Activated T-helper 2 cell treated with anti-CD3 and anti-CD28 coated beads, Interferon-gamma antibody, Interleukin-2, Interleukin-4, amounts not matched to agents 10 μg/mL and 5 μg/mL and 100 μg/mL, durations not matched to agents 14 hours and 24 hours and 36 hours (primary cell): Measurements from ENCODE around the gene MED29. TPM values are rescaled to one million over a fixed set of nuclear protein-coding genes. Genes with fewer than 3 reads are reported as not detected.

Experiments used
- DNase-seq: peaks from one replicate; pipeline ENCODE4 v3.0.0; 2021; ENCODE audit warnings: low spot score
- H3K27ac Mint-ChIP-seq: one replicate; pipeline ENCODE4 v1.8.0; 2021; ENCODE audit warnings: mixed read lengths
- H3K27me3 Mint-ChIP-seq: one replicate; pipeline ENCODE4 v1.8.0; 2021; ENCODE audit warnings: low read depth, mixed read lengths
- H3K36me3 Mint-ChIP-seq: one replicate; pipeline ENCODE4 v1.8.0; 2021; ENCODE audit warnings: low read depth, mixed read lengths
- H3K4me1 Mint-ChIP-seq: one replicate; pipeline ENCODE4 v1.8.0; 2021; ENCODE audit warnings: low read depth, mixed read lengths
- H3K4me3 Mint-ChIP-seq: one replicate; pipeline ENCODE4 v1.8.0; 2021; ENCODE audit warnings: low read depth, mild to moderate bottlenecking, moderate library complexity, mixed read lengths
- H3K9me3 Mint-ChIP-seq: one replicate; pipeline ENCODE4 v1.8.0; 2021; ENCODE audit warnings: mixed read lengths
- intact Hi-C: fragments of 100-400 bp; cut with micrococcal nuclease; formaldehyde crosslinking; loops from one replicate; pipeline ENCODE4 v1.15.1; 2023
- total RNA-seq: library from RNA; stranded (reverse); gene quantifications from 2 replicates; pipeline ENCODE4 v1.2.3, GENCODE V29; 2022

Gene MED29
- total RNA-seq, 1 donor from 2014 or later: 32.3 TPM

DNA sequence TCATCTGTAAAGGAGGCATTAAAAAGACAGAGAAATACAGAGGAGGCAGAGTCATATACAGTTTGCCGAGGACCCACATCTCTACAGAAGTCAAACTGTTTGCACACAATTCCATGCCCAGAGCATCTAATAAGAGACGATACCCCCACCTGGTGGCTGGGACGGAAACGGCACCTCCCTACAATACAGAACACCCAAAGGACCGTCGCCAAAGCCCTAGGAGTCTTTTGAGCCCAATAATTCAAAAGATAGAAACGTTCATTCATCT, 20.6 kb downstream of the MED29 start:
- Mint-ChIP-seq H3K9me3 (no peaks in the 10 kb centered on the region), H3K27ac (peak overlapping the region; percentile 90), H3K4me1 (peaks cover 38% of the 10 kb centered on the region), H3K36me3 (peaks cover 39% of the 10 kb centered on the region), H3K27me3 (no peaks in the 10 kb centered on the region), H3K4me3 (peak overlapping the region; percentile 80)
- intact Hi-C loops: loop anchor here (1.0 to 2.0 kb wide), 8 partner anchors 10 to 289 kb away; partner anchors contain the start of genes MED29 and PAF1
- peak; percentile 84 for DNase-seq

DNA sequence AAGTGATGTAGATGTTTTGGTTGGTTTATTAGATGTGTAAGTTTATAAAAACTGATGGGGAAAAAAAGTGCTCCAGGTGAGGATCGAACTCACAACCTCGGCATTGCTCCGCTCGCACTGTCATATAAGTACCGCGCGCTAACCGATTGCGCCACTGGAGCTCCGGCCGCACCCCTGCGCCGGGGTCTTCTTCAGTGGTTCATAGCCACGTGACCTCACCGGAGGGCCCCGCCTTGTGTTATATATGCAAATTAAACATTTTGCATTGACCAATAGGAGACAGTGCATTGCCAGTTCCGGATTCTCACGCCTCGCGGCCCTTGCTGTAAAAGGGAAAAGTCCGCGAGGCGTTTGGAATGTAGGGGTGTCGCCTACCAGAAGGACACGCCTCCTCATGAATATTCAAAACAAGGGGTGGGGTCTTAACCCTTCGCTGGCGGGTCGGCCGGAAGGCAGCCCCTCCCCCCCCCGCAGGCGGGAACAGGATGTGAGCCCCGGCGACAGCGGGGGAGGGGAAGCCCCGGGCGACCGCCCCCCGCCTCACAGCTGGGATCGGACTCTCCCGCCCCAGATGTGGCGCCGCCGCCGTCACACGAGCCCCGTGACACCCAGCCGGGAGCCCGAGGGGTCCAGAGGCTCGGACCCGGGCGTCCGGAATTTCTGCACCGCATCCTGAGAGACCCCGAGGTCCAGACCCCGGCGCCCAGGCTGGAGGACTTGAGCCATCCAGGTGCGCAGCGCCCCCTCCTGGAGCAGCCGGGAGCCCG, 21.1 kb downstream of the MED29 start, which contains the start of gene PLEKHG2:
PLEKHG2 (plus strand) TSS at position 570 of the 767 bp plus-strand sequence. CDS start 1,418 bp downstream, outside the sequence.
- Mint-ChIP-seq H3K4me3 (peak within 1 kb of the TSS; percentile 97), H3K36me3 (peaks cover 35% of the 10 kb centered on the region), H3K27ac (peak within 1 kb of the TSS; percentile 90), H3K27me3 (no peaks in the 10 kb centered on the region), H3K4me1 (peaks cover 38% of the 10 kb centered on the region), H3K9me3 (no peaks in the 10 kb centered on the region)
- intact Hi-C loops: loop anchor here (1.0 to 2.0 kb wide), 7 partner anchors 15 to 290 kb away; partner anchors contain the start of genes MED29 and PAF1
- peak; percentile 96 for DNase-seq

DNA sequence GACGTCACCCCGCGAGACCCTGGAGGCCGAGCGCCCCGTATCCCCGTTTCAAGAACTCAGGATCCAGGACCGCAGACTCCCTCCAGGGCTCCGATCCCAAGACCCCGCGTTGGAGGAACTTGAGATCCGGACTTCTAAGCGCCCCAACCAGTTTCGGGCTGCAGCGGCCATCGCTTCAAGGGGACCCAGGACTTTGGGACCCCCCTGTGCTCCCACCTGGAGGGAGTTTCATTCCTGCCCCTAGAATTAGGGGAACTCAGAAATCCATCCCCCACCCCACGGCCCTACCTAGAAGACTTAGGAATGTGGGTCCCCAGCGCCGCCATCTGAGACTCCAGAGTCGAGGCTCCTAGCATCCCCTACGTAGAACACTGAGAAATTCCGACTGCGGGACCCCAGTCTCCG, 21.7 kb downstream of the MED29 start:
- Mint-ChIP-seq H3K27ac (peak overlapping the region; percentile 42), H3K36me3 (peaks cover 35% of the 10 kb centered on the region), H3K9me3 (no peaks in the 10 kb centered on the region), H3K4me1 (peaks cover 37% of the 10 kb centered on the region), H3K27me3 (no peaks in the 10 kb centered on the region), H3K4me3 (peak overlapping the region; percentile 80)
- intact Hi-C loops: loop anchor here (1.0 to 2.0 kb wide), 7 partner anchors 16 to 291 kb away; partner anchors contain the start of genes MED29 and PAF1
- DNase-seq: no peak

DNA sequence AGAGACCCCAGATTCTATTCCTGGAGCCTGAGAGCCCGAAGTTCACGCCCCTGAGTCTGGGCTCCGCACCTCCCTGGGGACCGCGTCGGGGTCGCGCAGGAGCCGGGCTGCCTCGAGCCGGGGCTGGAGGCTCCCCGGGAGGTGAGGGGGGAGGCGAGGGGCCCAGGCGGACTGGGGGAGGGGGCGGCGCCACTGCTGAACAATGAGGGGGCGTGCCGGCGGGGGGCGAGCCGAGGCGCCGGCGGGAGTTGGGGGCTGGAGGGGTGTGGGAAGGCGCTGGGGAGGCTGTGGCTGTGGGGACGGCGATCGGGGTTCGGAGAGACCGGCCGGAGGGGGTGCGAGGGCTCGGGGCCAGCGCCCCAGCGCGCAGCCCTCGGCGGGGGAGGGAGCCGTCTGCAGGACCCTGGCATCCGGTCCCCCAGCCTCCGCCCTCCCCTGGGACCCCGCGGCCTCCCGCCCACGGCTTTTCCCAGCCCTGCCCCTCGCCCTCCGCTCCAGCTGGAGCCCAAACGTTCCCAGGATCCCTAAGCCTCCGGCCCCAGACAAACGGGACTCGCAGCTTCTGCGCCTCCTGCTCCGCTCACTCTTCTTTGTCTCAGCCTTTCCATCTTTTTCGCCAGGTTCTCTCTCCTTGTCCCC, 22.2 kb downstream of the MED29 start:
- H3K9me3 Mint-ChIP-seq: no peaks in the 10 kb centered on the region
- intact Hi-C loops: loop anchor here (2.0 kb wide), 1 partner anchor 63 kb away; no protein-coding TSS in a partner anchor
- no peaks in the 10 kb centered on the region for H3K27me3 Mint-ChIP-seq
- peak overlapping the region; percentile 97 for H3K4me3 Mint-ChIP-seq
- H3K27ac Mint-ChIP-seq: peak overlapping the region; percentile 81
- H3K4me1 Mint-ChIP-seq: peaks cover 32% of the 10 kb centered on the region
- no peak for DNase-seq
- H3K36me3 Mint-ChIP-seq: peaks cover 34% of the 10 kb centered on the region

DNA sequence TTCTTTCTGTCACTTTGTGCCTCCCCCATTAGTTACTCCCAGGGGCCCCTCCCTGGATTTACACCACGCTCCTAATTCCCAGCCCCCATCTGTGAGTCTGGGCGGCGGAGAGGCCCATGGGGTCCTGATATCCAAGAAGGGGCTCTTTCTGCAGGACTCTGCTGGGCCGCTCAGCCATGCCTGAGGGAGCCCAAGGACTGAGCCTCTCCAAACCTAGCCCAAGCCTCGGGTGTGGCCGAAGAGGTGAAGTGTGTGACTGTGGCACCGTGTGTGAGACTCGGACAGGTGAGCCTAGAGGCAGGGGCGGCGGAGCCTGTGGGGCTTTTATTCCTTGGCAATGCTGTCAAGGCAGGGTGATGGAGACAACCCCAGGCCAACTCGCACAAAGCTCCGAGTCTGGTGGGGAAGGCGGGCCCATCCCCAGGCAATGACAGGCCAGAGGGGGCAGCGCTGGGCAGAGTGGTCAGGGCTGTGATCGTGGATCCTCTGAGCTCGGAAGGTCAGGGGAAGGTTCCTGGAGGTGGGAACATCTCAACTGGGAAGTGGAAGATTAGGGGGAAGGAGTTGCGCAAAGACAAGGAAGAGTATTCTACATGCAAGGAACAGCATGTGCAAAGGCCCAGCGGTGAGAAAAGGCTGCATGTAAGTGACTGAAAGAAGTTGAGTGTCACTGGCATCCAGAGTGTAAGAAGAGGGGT, 22.9 kb downstream of the MED29 start:
- intact Hi-C loops: loop anchor here (2.0 kb wide), 1 partner anchor 63 kb away; no protein-coding TSS in a partner anchor
- H3K36me3 Mint-ChIP-seq: peaks cover 33% of the 10 kb centered on the region
- peak overlapping the region; percentile 97 for H3K4me3 Mint-ChIP-seq
- H3K4me1 Mint-ChIP-seq: peaks cover 27% of the 10 kb centered on the region
- H3K27ac Mint-ChIP-seq: peak overlapping the region; percentile 81
- DNase-seq: no peak
- no peaks in the 10 kb centered on the region for H3K27me3 Mint-ChIP-seq
- no peaks in the 10 kb centered on the region for H3K9me3 Mint-ChIP-seq

DNA sequence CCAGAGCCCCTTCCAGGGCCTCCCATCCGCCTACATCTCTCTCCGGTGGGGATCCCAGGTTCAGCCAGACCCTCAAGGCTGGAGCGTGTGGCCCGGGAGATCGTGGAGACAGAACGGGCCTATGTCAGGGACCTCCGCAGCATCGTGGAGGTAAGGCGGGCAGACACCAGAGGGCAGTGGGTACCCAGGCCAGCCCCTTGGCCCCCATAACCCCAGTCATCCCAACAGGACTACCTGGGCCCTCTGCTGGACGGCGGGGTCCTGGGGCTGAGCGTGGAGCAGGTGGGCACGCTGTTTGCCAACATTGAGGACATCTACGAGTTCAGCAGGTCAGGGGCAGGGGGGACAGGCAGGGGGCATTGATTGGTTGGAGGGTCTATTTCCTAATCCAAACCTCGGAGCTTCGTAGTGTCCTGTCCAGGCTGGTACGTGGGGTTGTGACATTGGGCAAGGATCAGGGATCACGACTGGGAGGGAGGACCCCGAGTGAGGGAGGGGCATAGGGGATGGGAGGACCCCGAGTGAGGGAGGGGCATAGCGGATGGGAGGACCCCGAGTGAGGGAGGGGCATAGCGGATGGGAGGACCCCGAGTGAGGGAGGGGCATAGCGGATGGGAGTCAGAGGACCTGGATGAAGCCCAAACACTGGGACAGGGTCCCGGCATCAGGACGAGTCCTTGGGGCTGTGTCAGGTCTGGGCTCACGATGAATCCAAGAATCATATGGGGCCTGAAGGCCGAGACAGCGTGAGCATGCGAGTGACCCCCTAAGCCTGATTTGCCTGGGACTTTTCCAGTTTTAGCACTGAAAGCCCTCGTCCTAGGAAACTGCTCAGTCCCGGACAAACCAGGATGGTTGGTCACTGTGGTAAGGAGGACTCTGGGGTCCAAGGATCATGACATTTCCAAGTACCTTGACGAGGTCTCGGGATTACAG, 24.2 kb downstream of the MED29 start:
- H3K36me3 Mint-ChIP-seq: peaks cover 35% of the 10 kb centered on the region
- intact Hi-C loops: no loop called here
- peaks cover 24% of the 10 kb centered on the region for H3K4me1 Mint-ChIP-seq
- no peak overlapping the region for H3K27ac Mint-ChIP-seq
- no peaks in the 10 kb centered on the region for H3K27me3 Mint-ChIP-seq
- H3K9me3 Mint-ChIP-seq: no peaks in the 10 kb centered on the region
- no peak for DNase-seq
- H3K4me3 Mint-ChIP-seq: peak overlapping the region; percentile 17

DNA sequence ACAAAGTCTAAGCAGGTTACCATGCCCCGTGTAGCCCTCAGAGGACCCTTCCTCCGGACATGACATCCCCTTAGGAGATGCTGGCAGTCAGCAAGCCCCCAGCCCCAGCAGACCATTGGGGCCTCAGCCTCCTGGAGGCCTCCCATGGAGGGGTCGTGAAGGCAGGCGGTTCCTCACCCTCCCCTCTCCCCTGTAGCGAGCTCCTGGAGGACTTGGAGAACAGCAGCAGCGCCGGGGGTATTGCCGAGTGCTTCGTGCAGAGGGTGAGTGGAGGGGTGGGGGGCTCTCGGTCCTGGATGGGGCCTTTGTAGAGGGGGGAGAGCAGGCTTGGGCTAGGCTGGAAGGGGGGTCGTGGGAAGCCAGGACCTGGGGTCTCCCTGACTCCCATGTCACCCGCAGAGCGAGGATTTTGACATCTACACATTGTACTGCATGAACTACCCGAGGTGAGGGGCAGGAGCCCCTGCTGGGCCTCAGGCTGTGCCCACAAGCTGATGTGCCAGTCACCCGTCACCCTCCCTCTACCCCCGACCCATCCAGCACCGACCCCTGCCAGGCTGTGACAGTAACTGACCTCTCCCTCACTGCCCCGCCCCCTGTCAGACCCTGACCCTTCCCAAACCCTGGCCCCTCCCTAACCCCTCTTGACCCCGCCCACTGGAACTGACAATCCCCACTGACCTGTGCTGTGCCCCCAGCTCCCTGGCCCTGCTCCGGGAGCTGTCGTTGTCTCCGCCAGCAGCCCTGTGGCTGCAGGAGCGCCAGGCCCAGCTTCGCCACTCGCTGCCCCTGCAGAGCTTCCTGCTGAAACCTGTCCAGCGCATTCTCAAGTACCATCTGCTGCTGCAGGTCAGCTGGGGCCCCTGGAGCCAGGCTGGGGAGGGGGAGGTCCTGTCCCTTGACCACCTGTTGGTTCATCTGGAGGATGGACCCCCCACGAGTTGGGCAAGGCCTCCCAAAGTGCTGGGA, 25.3 kb downstream of the MED29 start:
- Mint-ChIP-seq H3K4me3 (no peak overlapping the region), H3K27me3 (no peaks in the 10 kb centered on the region), H3K9me3 (no peaks in the 10 kb centered on the region), H3K27ac (no peak overlapping the region), H3K36me3 (peaks cover 30% of the 10 kb centered on the region), H3K4me1 (peaks cover 14% of the 10 kb centered on the region)
- no peak for DNase-seq
- intact Hi-C loops: no loop called here

DNA sequence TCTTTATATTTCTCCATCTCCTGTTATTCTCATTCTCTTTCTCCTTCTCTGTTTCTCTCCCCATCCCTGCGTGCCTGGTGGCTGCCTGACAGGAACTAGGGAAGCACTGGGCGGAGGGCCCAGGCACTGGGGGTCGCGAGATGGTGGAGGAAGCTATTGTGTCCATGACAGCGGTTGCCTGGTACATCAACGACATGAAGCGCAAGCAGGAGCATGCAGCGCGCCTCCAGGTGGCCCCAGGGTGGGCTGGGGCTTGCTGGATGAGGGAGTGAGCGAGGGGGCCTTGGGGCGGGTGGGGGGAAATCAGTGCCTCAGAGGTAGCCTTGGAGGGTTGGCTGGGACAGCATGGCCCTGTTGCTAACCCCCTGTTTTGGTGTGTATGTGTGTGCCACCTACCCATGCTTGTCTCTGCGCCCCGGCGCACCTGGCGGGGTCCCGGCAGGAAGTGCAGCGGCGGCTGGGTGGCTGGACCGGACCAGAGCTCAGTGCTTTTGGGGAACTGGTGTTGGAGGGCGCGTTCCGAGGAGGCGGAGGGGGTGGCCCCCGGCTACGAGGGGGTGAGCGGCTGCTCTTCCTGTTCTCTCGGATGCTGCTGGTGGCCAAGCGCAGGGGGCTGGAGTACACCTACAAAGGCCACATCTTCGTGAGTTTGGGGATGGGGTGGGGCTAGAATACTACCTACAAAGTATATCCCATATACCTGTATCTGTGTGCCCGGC, 26.4 kb downstream of the MED29 start:
- H3K36me3 Mint-ChIP-seq: peaks cover 32% of the 10 kb centered on the region
- no peak for DNase-seq
- H3K4me3 Mint-ChIP-seq: no peak overlapping the region
- intact Hi-C loops: no loop called here
- peaks cover 11% of the 10 kb centered on the region for H3K4me1 Mint-ChIP-seq
- H3K27ac Mint-ChIP-seq: no peak overlapping the region
- no peaks in the 10 kb centered on the region for H3K27me3 Mint-ChIP-seq
- H3K9me3 Mint-ChIP-seq: no peaks in the 10 kb centered on the region

DNA sequence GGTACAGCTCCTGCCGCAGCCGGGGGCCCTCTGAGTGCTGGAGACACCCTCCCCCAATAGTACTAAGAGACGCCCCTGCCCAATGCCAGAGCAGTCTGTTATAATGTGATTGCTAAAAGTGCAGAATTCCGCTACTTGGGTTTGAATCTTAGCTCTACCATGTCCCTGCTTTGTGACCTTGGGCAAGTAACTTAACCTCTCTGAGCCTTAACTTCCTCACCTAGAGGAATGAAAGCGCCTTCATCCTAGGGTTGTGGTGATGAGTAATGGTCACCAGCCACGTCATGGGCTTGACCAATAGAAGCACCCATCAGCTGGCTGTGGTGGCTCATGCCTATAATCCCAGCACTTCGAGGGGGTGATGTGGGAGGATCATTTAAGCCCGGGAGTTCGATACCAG, 27.8 kb downstream of the MED29 start:
- Mint-ChIP-seq H3K27ac (no peak overlapping the region), H3K36me3 (peaks cover 36% of the 10 kb centered on the region), H3K9me3 (no peaks in the 10 kb centered on the region), H3K4me1 (peaks cover 7% of the 10 kb centered on the region), H3K27me3 (no peaks in the 10 kb centered on the region), H3K4me3 (no peak overlapping the region)
- intact Hi-C loops: no loop called here
- no peak for DNase-seq

DNA sequence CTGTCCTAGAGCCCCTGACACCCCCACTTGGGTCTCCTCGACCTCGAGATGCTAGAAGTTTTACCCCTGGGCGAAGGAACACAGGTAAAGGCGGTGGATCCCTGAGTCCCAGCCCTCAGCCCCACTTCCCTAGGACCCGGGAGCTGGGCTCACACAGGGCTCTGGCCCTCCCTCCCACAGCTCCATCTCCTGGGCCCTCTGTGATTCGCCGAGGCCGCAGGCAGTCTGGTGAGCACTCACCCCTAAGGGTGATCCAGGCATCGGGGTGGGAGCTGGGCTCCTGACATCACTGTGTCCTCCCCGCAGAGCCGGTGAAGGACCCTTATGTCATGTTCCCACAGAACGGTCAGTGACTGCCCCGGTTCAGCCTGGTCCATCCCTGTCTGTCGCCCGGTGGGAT, 29.6 kb downstream of the MED29 start:
- H3K4me1 Mint-ChIP-seq: no peaks in the 10 kb centered on the region
- no peaks in the 10 kb centered on the region for H3K9me3 Mint-ChIP-seq
- no peak for DNase-seq
- no peaks in the 10 kb centered on the region for H3K27me3 Mint-ChIP-seq
- peaks cover 32% of the 10 kb centered on the region for H3K36me3 Mint-ChIP-seq
- H3K4me3 Mint-ChIP-seq: no peak overlapping the region
- intact Hi-C loops: no loop called here
- H3K27ac Mint-ChIP-seq: no peak overlapping the region

DNA sequence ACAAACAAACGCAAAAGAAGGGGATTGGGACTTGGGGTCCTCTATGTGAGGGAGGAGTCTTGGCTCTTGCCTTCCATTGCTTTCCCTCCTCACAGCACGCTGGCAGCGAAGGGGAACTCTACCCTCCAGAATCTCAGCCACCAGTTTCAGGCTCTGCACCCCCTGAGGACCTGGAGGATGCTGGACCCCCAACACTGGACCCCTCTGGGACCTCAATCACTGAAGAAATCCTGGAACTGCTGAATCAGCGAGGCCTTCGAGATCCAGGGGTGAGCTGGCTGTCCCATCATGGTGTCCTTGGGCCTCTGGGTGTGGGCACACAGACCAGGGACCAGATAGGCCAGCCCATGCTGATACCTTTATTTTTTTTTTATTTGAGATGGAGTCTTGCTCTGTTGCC, 30.8 kb downstream of the MED29 start:
- intact Hi-C loops: no loop called here
- DNase-seq: no peak
- H3K27ac Mint-ChIP-seq: no peak overlapping the region
- no peaks in the 10 kb centered on the region for H3K4me1 Mint-ChIP-seq
- no peak overlapping the region for H3K4me3 Mint-ChIP-seq
- no peaks in the 10 kb centered on the region for H3K9me3 Mint-ChIP-seq
- H3K27me3 Mint-ChIP-seq: no peaks in the 10 kb centered on the region
- H3K36me3 Mint-ChIP-seq: peaks cover 35% of the 10 kb centered on the region
